GM10847 (cell line): ENCODE measurements around the gene DLGAP1.

Experiments
- POLR2A ChIP-seq: IDR thresholded peaks from 2 replicates; pipeline ENCODE4 v1.6.1; 2011; ENCODE audit not compliant: insufficient read length; ENCODE audit errors: extremely low read depth

The DLGAP1 gene

DNA sequence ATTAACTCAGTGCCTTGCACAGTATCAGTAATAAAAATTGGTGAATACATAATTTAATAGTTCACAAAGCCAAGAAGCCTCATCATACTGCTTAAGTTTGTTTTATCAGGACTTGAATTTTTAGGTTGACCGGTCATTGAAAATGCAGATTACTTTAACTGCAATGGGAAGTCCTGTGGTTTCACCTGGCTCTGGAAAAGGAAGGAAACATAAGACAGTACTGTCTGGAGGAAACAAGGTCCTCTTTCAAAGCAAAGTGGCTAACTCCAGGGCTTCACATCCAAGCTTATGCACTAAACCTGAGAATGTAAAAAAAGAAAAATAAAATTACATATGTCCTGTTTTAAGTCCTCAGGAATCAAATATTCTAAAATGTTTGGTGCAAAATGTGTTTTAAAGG, 119.7 kb downstream of the DLGAP1 start:
- TF ChIP-seq POLR2A = no peak

DNA sequence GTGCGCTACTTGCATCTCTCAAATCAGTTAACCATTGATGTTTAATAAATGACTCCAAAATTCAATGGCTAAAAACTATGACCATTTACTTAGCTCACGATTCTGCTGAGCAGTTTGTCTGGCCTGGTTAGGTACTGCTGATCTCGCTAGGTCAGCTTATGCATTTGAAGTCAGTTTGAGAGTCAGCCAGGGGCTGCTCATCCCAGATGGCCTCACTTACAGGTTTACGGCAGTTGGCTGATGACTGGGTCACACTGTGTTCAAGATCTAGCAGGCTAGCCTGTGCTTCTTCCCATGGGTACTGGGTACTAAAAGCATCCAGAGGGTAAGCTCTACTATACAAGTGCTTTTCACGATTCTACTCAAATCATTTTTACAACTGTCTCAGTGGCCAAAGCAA, 122.1 kb downstream of the DLGAP1 start:
- no peak for TF ChIP-seq POLR2A

DNA sequence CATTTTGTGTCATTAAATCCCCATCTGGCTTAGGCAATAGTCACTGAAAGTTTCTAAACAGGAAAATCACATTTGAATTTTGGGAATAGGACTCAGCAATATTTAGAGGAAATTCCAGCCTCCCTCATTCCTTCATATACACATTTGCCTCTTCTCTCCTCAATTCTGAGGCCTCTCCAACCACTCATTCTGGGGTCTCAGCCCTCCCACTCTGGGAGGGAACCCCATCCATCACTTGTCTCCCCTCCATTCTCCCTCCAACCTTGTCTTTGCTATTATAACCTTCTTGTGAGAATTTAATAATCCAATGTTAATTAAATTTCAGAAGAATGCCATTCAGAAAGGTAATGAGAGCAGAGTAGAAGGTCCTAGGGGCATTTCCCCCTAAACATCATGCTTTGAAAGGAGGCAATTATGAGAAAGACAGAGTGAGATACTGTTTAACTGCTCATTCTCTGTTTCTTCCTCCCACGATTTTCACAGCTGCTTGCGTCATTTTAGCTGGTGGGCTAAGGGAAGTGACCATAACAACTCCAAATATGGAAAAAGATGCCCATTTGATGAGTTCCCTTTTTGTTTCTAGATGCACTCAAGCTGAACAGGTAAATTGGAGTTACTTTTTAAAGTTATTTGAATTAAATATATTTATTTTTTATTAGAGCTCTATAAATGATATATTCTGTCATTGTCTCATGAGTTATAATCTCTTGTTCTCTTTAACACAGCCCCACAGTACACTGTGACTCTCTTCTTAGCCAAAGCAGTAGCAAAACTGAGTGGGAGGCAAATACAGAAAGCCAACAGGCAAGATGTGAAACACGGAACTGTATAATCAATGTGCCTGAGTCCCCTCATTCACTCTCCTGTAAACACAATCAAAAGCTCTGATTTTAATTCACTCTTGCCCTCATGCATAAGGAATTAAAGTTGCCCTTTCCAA, 135.1 kb downstream of the DLGAP1 start:
- no peak for TF ChIP-seq POLR2A

DNA sequence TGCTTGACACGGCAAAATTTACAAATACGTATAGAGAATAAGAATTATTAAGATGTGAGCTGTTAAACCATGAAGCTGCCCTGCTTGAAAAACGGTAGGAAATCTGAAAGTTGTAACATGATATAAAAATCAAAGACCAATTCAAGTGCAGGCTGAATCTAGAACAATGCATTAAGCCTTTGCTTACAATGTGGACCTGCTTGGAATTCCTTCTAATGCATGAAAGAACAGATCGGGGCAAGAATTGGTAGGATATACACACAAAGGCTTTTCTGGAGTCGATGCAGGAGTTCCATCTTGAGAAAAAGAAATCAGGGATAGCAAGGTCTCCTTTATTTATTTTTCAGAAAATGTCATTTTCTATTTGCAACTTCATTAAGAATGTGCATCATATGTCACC, 136.8 kb downstream of the DLGAP1 start:
- no peak for TF ChIP-seq POLR2A

DNA sequence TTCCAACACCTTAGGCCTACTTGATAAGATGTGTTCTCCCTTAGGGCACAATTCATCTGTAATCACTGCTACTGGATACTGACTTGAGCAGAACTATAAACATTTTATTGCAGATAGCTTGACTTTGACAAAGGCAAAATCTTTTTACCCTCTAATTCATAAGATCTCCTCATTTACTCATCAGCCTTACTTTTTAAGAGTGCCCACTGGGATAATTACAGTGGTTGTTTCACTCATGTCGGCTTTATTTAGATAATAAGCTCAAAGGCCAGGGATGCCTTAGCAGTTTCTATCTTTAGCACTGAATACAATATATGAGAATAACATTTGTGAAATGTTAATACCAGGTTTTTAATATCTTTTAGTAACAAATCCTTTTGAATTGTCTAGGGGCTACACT, 144.0 kb downstream of the DLGAP1 start:
- TF ChIP-seq POLR2A = no peak

DNA sequence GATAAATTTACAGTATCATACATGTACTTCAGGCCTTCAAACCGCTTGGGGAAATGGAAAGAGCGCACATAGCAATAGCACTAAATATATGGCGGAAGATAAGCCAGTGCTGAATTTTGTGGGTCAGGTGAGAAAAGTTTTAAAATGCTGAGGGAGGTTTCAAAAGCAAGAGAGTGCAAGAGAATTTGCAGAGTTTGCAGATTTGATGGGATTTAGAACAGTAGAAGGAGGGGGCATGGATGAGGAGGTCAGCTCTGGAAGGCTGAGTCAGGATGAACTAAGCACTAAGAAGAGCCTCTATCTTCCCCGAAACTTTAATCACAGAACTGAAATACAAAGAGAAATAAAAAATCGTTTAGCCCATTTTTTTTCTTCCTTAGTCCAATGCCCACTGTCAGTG, 145.9 kb downstream of the DLGAP1 start:
- no peak for TF ChIP-seq POLR2A

DNA sequence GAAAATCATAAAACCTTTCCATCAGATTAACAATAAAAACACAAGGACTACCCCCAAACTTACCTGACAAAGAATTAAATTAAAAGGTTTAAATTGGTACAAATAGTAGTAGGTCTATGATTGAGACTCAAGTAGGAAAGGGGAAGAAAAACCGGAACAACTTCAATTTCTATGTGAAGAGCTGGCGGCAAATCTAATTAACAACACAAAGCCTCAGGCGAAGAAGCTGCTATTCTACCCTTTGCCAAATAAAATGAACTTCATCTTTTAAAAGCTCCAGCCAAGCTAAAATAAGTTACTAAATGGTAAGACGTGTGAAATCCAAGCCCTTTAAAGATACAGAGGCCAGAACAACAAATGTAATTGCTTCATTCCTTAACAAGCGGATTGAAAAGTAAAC, 146.5 kb downstream of the DLGAP1 start:
- TF ChIP-seq POLR2A = no peak

DNA sequence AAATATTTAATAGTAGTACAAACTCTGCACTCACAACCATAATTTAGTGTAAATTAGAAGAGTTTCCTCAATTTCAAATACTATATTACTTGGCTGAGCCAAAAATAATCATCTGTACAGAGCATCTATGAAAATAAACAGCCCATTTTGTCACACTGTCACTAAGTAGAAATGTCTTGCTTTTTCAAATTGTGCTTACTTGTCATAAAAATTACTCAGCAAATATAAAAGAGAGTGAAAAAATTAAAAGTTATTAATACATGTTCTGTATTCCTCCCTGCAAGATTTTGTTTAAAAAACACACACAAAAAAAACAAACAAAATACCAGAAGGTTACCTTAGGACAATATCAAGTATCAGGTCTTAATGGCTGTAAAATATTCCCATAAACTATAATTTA, 155.7 kb downstream of the DLGAP1 start:
- TF ChIP-seq POLR2A = no peak

DNA sequence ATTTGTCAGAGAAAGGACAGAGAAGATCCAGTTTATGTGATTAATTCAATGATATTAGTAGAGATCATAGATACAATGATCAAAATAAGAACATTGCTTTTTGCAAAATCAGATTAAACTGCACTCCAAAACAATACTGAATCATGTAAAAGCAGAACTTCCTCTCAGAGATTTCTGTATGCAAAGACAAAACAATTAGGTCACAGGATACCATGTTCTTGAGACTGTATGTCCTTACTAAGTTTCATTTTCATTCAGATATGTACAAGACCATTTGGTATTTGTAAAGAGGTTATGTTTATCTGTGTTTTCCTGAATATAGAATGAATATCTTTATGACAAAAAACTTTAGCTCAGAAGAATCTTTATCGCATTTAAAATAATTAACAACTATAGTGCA, 161.8 kb downstream of the DLGAP1 start:
- no peak for TF ChIP-seq POLR2A

DNA sequence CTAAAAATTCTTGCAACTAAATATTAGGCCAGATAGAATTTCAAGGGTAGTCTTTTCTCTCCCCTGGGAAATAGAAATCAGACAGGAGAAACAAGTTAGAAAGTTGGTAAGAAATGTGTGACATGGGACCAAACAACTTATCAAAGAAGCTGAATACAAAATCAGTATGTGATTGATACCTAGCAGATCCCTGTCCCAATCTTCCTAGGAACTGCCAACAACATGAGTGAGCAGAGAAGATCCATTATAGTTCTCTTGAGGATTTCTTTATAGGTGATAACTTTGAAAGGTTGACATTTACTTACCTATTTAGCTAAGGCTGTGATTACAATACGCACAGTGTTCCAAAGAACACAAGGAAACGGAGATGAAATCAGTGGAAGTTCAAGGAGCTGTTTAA, 162.4 kb downstream of the DLGAP1 start:
- TF ChIP-seq POLR2A = no peak

DNA sequence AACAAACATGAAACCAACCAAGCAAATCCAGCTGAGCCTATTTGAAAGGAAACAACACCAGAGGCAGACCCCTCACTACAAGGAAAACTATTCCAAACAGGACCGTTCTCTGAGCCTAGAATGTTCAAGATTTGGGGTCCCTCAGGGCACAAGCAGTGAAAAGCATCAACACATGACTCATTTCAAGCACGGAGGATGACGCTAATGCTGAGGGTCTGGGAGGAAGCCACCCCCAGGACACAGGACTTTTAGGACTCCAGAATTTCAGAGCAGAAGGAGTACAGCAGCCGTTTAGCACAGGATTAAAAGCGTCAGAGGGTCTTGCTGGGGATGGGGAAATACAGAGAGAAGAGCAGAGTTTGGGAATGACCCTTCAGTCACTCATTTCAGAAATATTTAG, 168.9 kb downstream of the DLGAP1 start:
- no peak for TF ChIP-seq POLR2A

DNA sequence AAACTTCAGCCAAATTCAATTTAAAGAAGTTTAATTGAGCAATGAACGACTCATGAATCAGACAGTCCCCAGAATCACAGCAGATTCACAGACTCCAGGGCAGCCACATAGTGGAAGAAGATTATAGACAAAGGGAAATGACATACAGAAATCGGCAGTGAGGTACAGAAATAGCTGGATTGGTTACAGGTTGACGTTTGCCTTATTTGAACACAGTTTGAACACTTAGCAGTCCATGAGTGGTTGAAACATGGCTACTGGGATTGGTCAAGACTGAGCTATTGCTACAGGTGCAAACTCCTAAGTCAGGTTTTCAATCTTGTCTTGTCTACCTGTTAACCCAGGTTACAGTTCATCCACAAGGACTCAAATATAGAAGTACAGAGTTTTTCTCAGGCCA, 169.6 kb downstream of the DLGAP1 start:
- TF ChIP-seq POLR2A = no peak

DNA sequence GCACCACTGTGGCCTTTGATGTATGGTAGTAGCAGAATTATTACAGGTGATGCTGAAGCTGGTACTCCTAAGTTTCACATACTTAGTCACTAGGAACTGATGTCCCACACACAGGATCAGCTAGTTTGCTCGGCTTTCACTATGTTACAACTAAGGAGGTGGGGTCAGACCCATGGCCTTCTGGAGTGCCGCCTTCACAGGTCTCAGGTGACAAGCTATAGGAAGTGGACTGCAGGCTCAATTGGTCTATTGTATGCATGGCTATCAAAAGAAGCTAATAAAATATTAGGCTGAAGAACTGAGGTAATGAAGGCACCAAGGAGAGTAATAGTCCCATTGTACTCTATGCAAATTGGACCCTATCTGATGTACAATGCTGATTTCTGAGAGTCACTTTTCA, 170.6 kb downstream of the DLGAP1 start:
- no peak for TF ChIP-seq POLR2A

DNA sequence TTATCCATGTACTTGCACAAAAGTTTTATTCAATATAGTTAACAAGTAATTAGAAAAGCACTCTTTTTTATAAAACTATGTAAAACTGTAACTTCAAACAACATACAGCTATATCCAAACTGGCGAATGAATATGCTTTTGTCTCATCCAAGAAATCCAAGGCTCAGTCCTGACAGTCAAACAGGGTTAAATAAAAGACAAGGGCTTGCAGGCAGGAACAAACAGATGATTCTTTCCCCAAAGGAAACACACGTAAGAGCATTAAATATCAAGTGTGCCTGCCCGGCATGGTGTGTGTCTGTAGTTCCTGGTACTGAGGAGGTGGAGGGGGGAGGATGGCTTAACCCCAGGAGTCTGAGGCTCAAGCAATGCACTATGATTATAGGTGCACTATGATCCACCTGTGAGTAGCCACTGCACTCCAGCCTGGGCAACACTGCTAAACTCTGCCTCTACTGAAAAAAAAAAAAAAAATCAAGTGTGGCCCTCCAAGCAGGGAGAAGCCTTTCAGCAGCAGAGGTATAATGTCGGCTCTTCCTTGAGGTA, 171.3 kb downstream of the DLGAP1 start:
- TF ChIP-seq POLR2A = no peak

DNA sequence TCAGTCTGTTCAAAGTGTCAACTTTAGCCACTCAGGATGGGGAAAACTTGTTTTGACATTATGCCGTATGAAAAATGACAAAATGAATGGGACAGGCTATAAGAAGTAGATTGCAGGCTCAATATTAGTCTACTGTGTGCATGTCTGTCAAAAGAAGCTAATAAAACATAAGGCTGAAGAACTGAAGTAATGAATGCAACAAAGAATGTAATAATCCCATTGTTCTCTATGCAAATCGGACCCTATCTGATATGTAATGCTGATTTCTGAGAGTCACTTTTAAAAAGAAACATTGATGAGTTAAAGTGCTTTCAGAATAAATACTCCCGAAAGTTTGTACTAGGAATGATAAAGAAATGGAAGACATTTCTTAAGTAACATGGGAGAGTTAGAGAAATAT, 172.2 kb downstream of the DLGAP1 start:
- TF ChIP-seq POLR2A = no peak

DNA sequence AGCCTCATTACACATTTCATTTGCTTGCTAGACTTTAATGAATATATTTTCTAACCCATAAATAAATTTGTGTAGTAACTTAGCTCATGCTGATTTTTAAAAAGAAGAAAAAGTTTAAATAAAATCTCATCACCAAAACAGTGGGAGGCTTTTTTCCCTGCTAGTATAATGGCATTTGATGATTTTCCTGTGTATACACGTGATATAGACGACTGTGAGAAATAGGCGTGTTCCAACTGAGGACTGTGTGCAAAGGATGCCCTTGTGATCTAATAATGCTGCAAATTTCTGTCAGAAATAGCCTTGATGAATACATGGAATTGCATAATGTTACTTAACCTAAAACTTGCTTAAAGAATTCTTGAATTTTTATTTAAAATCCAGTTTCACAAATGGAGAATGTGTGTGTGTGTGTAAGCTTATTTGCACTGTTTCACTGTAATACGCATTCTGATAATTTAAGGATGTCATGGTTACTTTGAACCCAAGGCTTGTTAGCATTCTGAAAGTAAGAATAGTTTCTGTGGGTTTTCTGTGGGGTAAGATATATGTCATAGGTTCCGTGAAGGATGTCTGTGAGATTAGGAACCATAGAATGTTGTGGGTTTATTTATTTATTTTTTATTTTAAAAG, 178.0 kb downstream of the DLGAP1 start:
- no peak for TF ChIP-seq POLR2A
